Measurements from ENCODE around the gene EPHB1. TPM values are rescaled to one million over a fixed set of nuclear protein-coding genes. Genes with fewer than 3 reads are reported as not detected.

EPHB1 gene
- total RNA-seq, 1 experiment from 2014 or later, result 0.86 TPM

DNA sequence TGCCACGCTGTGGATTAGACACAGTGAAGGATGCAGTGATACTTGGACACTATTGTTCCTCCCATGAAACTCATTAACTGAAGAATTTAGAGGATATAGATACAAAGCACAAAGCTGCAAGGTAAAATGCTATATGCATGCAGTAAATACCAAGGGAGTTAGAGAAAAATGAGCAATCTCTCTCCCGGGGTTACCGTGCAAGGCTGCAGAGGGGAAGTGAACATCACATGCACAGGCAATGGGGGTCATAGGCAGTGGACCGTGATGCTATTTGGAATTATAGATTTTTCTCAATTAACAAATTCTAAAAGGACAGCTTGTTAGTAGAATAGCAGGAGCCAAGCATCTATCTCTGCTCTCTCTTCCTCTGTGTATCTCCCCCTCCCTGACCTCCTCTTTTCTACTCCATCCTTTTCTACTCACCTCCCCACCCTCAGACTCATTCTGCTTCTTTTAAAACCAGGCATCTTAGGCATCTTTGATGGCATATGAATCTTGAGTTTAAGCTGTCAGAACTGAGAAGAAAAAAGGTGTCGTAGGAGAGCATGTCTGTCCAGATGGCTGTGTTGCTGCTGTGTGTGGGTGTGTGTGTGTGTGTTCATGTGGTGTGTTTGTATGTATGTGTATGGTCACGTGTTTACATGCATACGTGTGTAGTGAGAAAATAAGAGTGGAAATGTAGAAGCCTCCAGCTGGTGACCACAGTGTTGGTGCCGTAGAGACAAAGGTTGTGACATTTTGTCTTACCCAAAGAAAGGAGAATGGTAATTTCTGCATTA lies 339.0 kb downstream of the EPHB1 start:
- H3K4me1 ChIP-seq (ENCODE audit: control insufficient read depth in 1 of 2, insufficient read depth in 2 of 2, low read length in 2 of 2), result no peaks in the 10 kb centered on the region
- CTCF ChIA-PET, result no interaction called here

More for the DNA sequence above, 339.0 kb downstream of the EPHB1 start:
- Histone ChIP-seq H3K9me3 (ENCODE audit: control insufficient read depth in 1 of 2, insufficient read depth in 1 of 2, low read depth in 1 of 2, low read length in 2 of 2) (no peaks in the 10 kb centered on the region), H3K27ac (ENCODE audit: low read depth, low read length) (no peak overlapping the region), H3K27me3 (ENCODE audit: insufficient read depth, low read length) (peaks cover 14% of the 10 kb centered on the region; the same call in 1 of the 2 replicates), H3K9me2 (ENCODE audit: insufficient read depth) (no peaks in the 10 kb centered on the region), H2AFZ (ENCODE audit: low read depth, low read length, poor library complexity, severe bottlenecking) (no peak overlapping the region), H3K9ac (ENCODE audit: low read length) (no peak overlapping the region), H4K20me1 (ENCODE audit: insufficient read depth) (no peaks in the 10 kb centered on the region), H3K79me2 (ENCODE audit: insufficient read depth, low read length) (no peaks in the 10 kb centered on the region), H3K4me2 (ENCODE audit: low read length) (no peak overlapping the region), H3K4me3 (replicated peaks in 1 of 2; ENCODE audit: low read depth in 1 of 2, low read length in 2 of 2) (no peak overlapping the region), H3K36me3 (ENCODE audit: control insufficient read depth in 1 of 2, insufficient read depth in 2 of 2, low read length in 2 of 2) (no peaks in the 10 kb centered on the region)
- TF ChIP-seq FOSL1 (IDR thresholded peaks at IDR 0.05; ENCODE audit: low read depth) (no peak), ELF1 (IDR thresholded peaks at IDR 0.05; ENCODE audit: borderline replicate concordance, low read depth) (no peak), EZH2phosphoT487 (IDR thresholded peaks at IDR 0.05; ENCODE audit: borderline replicate concordance) (no peak), MAX (IDR thresholded peaks at IDR 0.05) (no peak), SP1 (IDR thresholded peaks at IDR 0.05; ENCODE audit: low read depth) (no peak), EZH2 (IDR thresholded peaks at IDR 0.05) (no peak), CBX3 (IDR thresholded peaks at IDR 0.05; ENCODE audit: low read depth) (no peak), ZNF274 (IDR thresholded peaks at IDR 0.05; ENCODE audit: low read depth, low read length) (no peak), TCF7L2 (IDR thresholded peaks at IDR 0.05; ENCODE audit: borderline replicate concordance, extremely low read depth, insufficient read depth, insufficient read length) (no peak), JUND (IDR thresholded peaks at IDR 0.05) (no peak)
- TF ChIP-seq, protein P1, sequence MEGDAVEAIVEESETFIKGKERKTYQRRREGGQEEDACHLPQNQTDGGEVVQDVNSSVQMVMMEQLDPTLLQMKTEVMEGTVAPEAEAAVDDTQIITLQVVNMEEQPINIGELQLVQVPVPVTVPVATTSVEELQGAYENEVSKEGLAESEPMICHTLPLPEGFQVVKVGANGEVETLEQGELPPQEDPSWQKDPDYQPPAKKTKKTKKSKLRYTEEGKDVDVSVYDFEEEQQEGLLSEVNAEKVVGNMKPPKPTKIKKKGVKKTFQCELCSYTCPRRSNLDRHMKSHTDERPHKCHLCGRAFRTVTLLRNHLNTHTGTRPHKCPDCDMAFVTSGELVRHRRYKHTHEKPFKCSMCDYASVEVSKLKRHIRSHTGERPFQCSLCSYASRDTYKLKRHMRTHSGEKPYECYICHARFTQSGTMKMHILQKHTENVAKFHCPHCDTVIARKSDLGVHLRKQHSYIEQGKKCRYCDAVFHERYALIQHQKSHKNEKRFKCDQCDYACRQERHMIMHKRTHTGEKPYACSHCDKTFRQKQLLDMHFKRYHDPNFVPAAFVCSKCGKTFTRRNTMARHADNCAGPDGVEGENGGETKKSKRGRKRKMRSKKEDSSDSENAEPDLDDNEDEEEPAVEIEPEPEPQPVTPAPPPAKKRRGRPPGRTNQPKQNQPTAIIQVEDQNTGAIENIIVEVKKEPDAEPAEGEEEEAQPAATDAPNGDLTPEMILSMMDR (IDR thresholded peaks at IDR 0.05 in 2 of 3, conservative IDR thresholded peaks at IDR 0.05 in 1 of 3; ENCODE audit: borderline replicate concordance in 1 of 3, insufficient read depth in 1 of 3, low read depth in 2 of 3, low read length in 2 of 3), result no peak
- TF ChIP-seq, protein P2, sequence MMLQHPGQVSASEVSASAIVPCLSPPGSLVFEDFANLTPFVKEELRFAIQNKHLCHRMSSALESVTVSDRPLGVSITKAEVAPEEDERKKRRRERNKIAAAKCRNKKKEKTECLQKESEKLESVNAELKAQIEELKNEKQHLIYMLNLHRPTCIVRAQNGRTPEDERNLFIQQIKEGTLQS (IDR thresholded peaks at IDR 0.05), result no peak
- TF ChIP-seq, protein P3, sequence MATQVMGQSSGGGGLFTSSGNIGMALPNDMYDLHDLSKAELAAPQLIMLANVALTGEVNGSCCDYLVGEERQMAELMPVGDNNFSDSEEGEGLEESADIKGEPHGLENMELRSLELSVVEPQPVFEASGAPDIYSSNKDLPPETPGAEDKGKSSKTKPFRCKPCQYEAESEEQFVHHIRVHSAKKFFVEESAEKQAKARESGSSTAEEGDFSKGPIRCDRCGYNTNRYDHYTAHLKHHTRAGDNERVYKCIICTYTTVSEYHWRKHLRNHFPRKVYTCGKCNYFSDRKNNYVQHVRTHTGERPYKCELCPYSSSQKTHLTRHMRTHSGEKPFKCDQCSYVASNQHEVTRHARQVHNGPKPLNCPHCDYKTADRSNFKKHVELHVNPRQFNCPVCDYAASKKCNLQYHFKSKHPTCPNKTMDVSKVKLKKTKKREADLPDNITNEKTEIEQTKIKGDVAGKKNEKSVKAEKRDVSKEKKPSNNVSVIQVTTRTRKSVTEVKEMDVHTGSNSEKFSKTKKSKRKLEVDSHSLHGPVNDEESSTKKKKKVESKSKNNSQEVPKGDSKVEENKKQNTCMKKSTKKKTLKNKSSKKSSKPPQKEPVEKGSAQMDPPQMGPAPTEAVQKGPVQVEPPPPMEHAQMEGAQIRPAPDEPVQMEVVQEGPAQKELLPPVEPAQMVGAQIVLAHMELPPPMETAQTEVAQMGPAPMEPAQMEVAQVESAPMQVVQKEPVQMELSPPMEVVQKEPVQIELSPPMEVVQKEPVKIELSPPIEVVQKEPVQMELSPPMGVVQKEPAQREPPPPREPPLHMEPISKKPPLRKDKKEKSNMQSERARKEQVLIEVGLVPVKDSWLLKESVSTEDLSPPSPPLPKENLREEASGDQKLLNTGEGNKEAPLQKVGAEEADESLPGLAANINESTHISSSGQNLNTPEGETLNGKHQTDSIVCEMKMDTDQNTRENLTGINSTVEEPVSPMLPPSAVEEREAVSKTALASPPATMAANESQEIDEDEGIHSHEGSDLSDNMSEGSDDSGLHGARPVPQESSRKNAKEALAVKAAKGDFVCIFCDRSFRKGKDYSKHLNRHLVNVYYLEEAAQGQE (IDR thresholded peaks at IDR 0.05; ENCODE audit: low read depth), result no peak
- ChIA-PET RAD21 (ENCODE audit: low non-redundant PET in 1 of 2, low total read pairs in 2 of 2, uncharacterized antibody in 2 of 2, unreplicated experiment in 2 of 2) (no interaction called here), POLR2A (no interaction called here)
- ATAC-seq (no peak), DNase-seq (ENCODE audit: low read depth, low spot score) (no peak)
- BruUV-seq (replicated peaks), result no TSS peak
- intact Hi-C loops (cut with micrococcal nuclease), result no loop called here

All from HCT116 (cell line).